SH-SY5Y (cell line): ENCODE data around the gene MYO1E.

Experiments used
- GATA2 ChIP-seq: IDR thresholded peaks from 2 replicates; pipeline ENCODE4 v1.6.1; 2011; ENCODE audit warnings: mild to moderate bottlenecking, low read depth, low read length
- GATA3 ChIP-seq: IDR thresholded peaks from 2 replicates; pipeline ENCODE4 v1.6.1; 2011; ENCODE audit warnings: low read depth, mild to moderate bottlenecking, low read length, moderate library complexity

DNA sequence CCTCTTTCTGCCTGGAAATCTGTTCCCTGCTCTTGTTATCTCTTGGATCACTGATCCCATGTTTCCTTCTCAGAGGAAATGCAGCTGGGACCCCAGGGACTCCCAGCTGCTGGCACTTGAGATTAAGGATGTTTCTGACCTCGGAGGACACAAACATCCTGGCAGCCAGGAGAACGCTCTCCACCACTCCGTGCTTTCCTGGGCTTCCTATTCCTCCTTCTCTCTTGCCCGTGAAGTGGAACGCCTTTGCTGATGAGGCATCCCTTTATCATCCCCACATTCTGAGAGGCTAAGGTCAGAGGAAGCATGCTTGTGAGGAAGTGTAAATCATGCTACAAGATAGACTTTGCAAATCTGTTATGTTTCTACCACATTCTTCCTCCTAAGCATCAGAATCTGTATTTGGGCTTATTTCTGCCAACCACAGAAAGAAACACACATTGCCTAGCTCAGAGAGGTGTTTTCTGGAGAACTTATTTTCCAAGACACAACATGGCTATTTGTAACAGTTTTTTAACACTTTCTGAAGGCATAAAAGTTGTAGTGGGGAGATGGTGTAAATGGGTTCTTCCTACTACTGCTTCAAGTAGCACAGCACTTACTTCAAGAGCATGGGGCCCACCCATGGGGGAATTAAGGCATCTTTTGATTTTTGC is 191.6 kb downstream of the MYO1E start:
- TF ChIP-seq GATA3 (no peak), GATA2 (no peak)
